Measurements from ENCODE around the gene KCNJ3. TPM values are rescaled to one million over a fixed set of nuclear protein-coding genes. Genes with fewer than 3 reads are reported as not detected.

Gene KCNJ3
- total RNA-seq, 2 experiments from 2014 or later = not detected

DNA sequence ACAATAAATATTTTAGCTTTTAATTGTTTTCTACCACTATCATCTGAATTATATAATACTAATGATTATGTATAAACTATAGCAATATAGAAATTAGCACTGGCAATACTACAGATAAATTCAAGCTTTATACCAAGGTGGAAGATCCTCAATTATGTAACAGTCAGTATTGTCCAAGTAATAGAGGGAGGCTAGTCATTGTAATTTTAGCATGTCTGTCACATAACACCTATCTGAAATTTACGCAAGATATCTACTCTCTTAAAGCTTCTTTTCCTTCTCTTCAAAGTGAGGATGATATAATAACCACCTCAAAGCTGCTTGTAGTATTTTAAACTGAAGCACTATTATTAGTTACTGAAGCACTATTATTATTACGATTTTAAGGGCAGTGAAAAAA lies 12.2 kb downstream of the KCNJ3 start:
- H3K9me3 Mint-ChIP-seq = peaks cover 3% of the 10 kb centered on the region
- no peak overlapping the region for H3K4me3 Mint-ChIP-seq
- no peaks in the 10 kb centered on the region for H3K27me3 Mint-ChIP-seq
- H3K4me1 Mint-ChIP-seq (ENCODE audit: low read depth) = no peaks in the 10 kb centered on the region
- ChIA-PET CTCF (no interaction called here), POLR2A (no interaction called here)
- DNase-seq = no peak
- no peak overlapping the region for H3K27ac Mint-ChIP-seq
- intact Hi-C loops (cut with micrococcal nuclease) = no loop called here
- H3K36me3 Mint-ChIP-seq = no peaks in the 10 kb centered on the region

DNA sequence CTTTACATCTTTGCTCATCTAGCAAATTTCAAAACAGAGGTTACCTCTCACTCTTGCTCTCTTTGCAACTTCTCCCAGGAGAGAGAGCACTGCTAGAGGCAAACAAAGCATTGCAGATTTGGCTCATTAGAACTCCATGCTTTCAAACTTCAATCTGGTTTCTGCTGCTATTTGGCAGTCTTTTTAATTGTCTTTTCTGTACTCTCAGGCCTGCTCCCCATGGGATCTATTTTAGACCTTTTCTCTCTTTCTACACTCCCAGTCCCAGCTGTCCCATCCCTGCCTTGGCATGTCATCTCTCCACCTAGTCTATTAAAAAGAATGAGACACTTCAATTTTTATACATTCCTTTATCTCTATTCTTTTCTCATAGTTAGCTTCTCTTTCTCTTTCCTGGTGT lies 15.2 kb downstream of the KCNJ3 start:
- ChIA-PET CTCF (no interaction called here), POLR2A (no interaction called here)
- H3K27ac Mint-ChIP-seq = no peak overlapping the region
- DNase-seq = no peak
- no peaks in the 10 kb centered on the region for H3K4me1 Mint-ChIP-seq (ENCODE audit: low read depth)
- H3K4me3 Mint-ChIP-seq = no peak overlapping the region
- H3K36me3 Mint-ChIP-seq = no peaks in the 10 kb centered on the region
- peaks cover 3% of the 10 kb centered on the region for H3K9me3 Mint-ChIP-seq
- intact Hi-C loops (cut with micrococcal nuclease) = no loop called here
- H3K27me3 Mint-ChIP-seq = no peaks in the 10 kb centered on the region

GRCh38 chr2:154720651-154721050 lies 22.2 kb downstream of the KCNJ3 start:
- peaks cover 2% of the 10 kb centered on the region for H3K9me3 Mint-ChIP-seq
- DNase-seq = no peak
- intact Hi-C loops (cut with micrococcal nuclease) = no loop called here
- no peaks in the 10 kb centered on the region for H3K4me1 Mint-ChIP-seq (ENCODE audit: low read depth)
- CTCF ChIA-PET = no interaction called here
- no peak overlapping the region for H3K27ac Mint-ChIP-seq
- H3K4me3 Mint-ChIP-seq = no peak overlapping the region
- POLR2A ChIA-PET = no interaction called here
- H3K27me3 Mint-ChIP-seq = no peaks in the 10 kb centered on the region
- H3K36me3 Mint-ChIP-seq = no peaks in the 10 kb centered on the region

- POLR2A ChIA-PET = no interaction called here
- Mint-ChIP-seq H3K27me3 (no peaks in the 10 kb centered on the region), H3K36me3 (no peaks in the 10 kb centered on the region), H3K4me3 (no peak overlapping the region), H3K9me3 (peaks cover 2% of the 10 kb centered on the region), H3K4me1 (ENCODE audit: low read depth) (no peaks in the 10 kb centered on the region), H3K27ac (no peak overlapping the region)
- CTCF ChIA-PET = no interaction called here
- intact Hi-C loops (cut with micrococcal nuclease) = no loop called here
- no peak for DNase-seq
Measured at GRCh38 chr2:154724194-154724797, 25.8 kb downstream of the KCNJ3 start.

GRCh38 chr2:154740361-154740760 lies 41.9 kb downstream of the KCNJ3 start:
- ChIA-PET CTCF (no interaction called here), POLR2A (no interaction called here)
- Mint-ChIP-seq H3K9me3 (peaks cover 7% of the 10 kb centered on the region), H3K4me1 (ENCODE audit: low read depth) (no peaks in the 10 kb centered on the region), H3K36me3 (no peaks in the 10 kb centered on the region), H3K27ac (no peak overlapping the region), H3K27me3 (no peaks in the 10 kb centered on the region), H3K4me3 (no peak overlapping the region)
- DNase-seq = no peak
- intact Hi-C loops (cut with micrococcal nuclease) = no loop called here

GRCh38 chr2:154758871-154759270 lies 60.4 kb downstream of the KCNJ3 start:
- ChIA-PET CTCF (no interaction called here), POLR2A (no interaction called here)
- no peaks in the 10 kb centered on the region for H3K9me3 Mint-ChIP-seq
- no peaks in the 10 kb centered on the region for H3K4me1 Mint-ChIP-seq (ENCODE audit: low read depth)
- no peak overlapping the region for H3K27ac Mint-ChIP-seq
- intact Hi-C loops (cut with micrococcal nuclease) = no loop called here
- H3K36me3 Mint-ChIP-seq = no peaks in the 10 kb centered on the region
- no peak overlapping the region for H3K4me3 Mint-ChIP-seq
- DNase-seq = no peak
- H3K27me3 Mint-ChIP-seq = no peaks in the 10 kb centered on the region

GRCh38 chr2:154762638-154763037 lies 64.1 kb downstream of the KCNJ3 start:
- CTCF ChIA-PET = no interaction called here
- no peak overlapping the region for H3K27ac Mint-ChIP-seq
- H3K27me3 Mint-ChIP-seq = no peaks in the 10 kb centered on the region
- no peaks in the 10 kb centered on the region for H3K9me3 Mint-ChIP-seq
- H3K36me3 Mint-ChIP-seq = no peaks in the 10 kb centered on the region
- POLR2A ChIA-PET = no interaction called here
- H3K4me1 Mint-ChIP-seq (ENCODE audit: low read depth) = no peaks in the 10 kb centered on the region
- DNase-seq = no peak
- no peak overlapping the region for H3K4me3 Mint-ChIP-seq
- intact Hi-C loops (cut with micrococcal nuclease) = no loop called here

GRCh38 chr2:154771664-154772284 lies 73.3 kb downstream of the KCNJ3 start:
- no peaks in the 10 kb centered on the region for H3K36me3 Mint-ChIP-seq
- no peak overlapping the region for H3K4me3 Mint-ChIP-seq
- peaks cover 15% of the 10 kb centered on the region for H3K9me3 Mint-ChIP-seq
- no peak overlapping the region for H3K27ac Mint-ChIP-seq
- H3K27me3 Mint-ChIP-seq = no peaks in the 10 kb centered on the region
- DNase-seq = no peak
- intact Hi-C loops (cut with micrococcal nuclease) = no loop called here
- ChIA-PET CTCF (no interaction called here), POLR2A (no interaction called here)
- no peaks in the 10 kb centered on the region for H3K4me1 Mint-ChIP-seq (ENCODE audit: low read depth)

GRCh38 chr2:154776825-154777224 lies 78.3 kb downstream of the KCNJ3 start:
- intact Hi-C loops (cut with micrococcal nuclease) = no loop called here
- DNase-seq = no peak
- POLR2A ChIA-PET = no interaction called here
- no peak overlapping the region for H3K27ac Mint-ChIP-seq
- H3K4me3 Mint-ChIP-seq = no peak overlapping the region
- no peaks in the 10 kb centered on the region for H3K4me1 Mint-ChIP-seq (ENCODE audit: low read depth)
- no peaks in the 10 kb centered on the region for H3K27me3 Mint-ChIP-seq
- peaks cover 4% of the 10 kb centered on the region for H3K9me3 Mint-ChIP-seq
- CTCF ChIA-PET = no interaction called here
- no peaks in the 10 kb centered on the region for H3K36me3 Mint-ChIP-seq

DNA sequence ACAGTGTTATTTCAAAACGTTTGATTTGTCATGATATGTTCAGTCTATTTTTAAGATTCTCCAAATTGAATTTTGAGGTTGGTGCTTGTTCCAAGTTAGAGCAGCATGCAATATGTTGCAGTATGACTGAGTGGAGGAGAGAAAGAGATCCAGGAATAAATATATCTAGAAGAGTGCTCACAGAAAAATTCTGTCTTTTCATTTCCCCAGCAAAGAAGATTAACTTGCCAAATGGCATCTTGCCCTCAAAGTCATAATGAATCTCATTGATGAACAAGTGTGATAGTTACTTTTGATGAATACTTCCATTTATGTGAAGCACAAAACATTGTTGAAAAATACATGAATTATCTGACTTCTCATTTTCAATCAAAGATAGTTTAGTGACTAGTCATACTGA lies 95.9 kb downstream of the KCNJ3 start:
- CTCF ChIA-PET = no interaction called here

DNA sequence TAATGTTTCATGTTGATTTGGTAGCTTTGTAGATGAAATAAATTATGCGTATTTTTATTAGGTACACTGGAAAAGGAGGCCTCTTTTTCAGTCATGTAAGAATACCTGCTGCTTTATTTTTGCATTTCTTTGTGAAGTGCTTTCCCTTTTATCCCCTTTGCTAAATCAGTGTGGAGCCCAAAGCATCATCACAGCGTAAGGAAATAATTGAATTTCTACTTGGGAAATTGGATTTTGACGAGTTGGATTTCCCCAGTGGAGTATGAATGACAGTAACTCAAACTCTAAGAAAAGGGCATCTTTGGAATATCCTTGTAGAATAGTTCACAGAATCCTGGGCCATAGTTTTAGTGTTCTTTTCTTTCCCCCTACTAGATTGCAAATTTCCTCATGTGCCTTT lies 97.2 kb downstream of the KCNJ3 start:
- no peaks in the 10 kb centered on the region for H3K4me1 Mint-ChIP-seq (ENCODE audit: low read depth)
- no peak for DNase-seq
- H3K4me3 Mint-ChIP-seq = no peak overlapping the region
- intact Hi-C loops (cut with micrococcal nuclease) = no loop called here
- no peaks in the 10 kb centered on the region for H3K27me3 Mint-ChIP-seq
- ChIA-PET CTCF (no interaction called here), POLR2A (no interaction called here)
- peaks cover 2% of the 10 kb centered on the region for H3K9me3 Mint-ChIP-seq
- H3K36me3 Mint-ChIP-seq = no peaks in the 10 kb centered on the region
- no peak overlapping the region for H3K27ac Mint-ChIP-seq

More for the DNA sequence above, 95.9 kb downstream of the KCNJ3 start:
- no peak overlapping the region for H3K27ac Mint-ChIP-seq
- H3K4me1 Mint-ChIP-seq (ENCODE audit: low read depth) = no peaks in the 10 kb centered on the region
- POLR2A ChIA-PET = no interaction called here
- no peaks in the 10 kb centered on the region for H3K36me3 Mint-ChIP-seq
- H3K9me3 Mint-ChIP-seq = no peaks in the 10 kb centered on the region
- intact Hi-C loops (cut with micrococcal nuclease) = no loop called here
- DNase-seq = no peak
- no peak overlapping the region for H3K4me3 Mint-ChIP-seq
- no peaks in the 10 kb centered on the region for H3K27me3 Mint-ChIP-seq

DNA sequence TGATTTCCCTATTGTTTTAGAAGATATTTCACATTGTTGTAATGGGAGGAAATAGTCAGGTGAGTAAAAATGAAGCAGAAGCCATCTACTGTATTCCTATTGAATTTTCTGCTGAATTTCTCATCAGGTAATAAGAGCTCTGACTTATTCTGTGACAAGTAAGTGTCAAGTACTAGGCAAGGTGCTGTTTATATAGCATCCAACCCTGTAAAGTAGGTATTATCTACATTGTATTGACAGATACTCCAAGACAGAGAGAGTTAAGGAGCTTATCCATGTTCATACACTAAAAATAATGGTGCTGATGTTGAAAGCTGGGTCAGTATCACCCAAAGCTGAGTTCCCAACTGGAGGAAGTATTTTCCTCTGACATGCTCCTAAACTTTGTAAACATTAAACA lies 106.0 kb downstream of the KCNJ3 start:
- ChIA-PET CTCF (no interaction called here), POLR2A (no interaction called here)
- intact Hi-C loops (cut with micrococcal nuclease) = no loop called here
- H3K27me3 Mint-ChIP-seq = no peaks in the 10 kb centered on the region
- H3K4me3 Mint-ChIP-seq = no peak overlapping the region
- no peaks in the 10 kb centered on the region for H3K4me1 Mint-ChIP-seq (ENCODE audit: low read depth)
- no peak overlapping the region for H3K27ac Mint-ChIP-seq
- H3K36me3 Mint-ChIP-seq = no peaks in the 10 kb centered on the region
- DNase-seq = no peak
- peaks cover 15% of the 10 kb centered on the region for H3K9me3 Mint-ChIP-seq

GRCh38 chr2:154813636-154814035 lies 115.1 kb downstream of the KCNJ3 start:
- ChIA-PET POLR2A (no interaction called here), CTCF (no interaction called here)
- H3K27ac Mint-ChIP-seq = no peak overlapping the region
- H3K36me3 Mint-ChIP-seq = no peaks in the 10 kb centered on the region
- intact Hi-C loops (cut with micrococcal nuclease) = no loop called here
- no peak overlapping the region for H3K4me3 Mint-ChIP-seq
- H3K9me3 Mint-ChIP-seq = no peaks in the 10 kb centered on the region
- no peak for DNase-seq
- no peaks in the 10 kb centered on the region for H3K4me1 Mint-ChIP-seq (ENCODE audit: low read depth)
- H3K27me3 Mint-ChIP-seq = no peaks in the 10 kb centered on the region

Data from activated CD4-positive, alpha-beta memory T cell treated with anti-CD3 and anti-CD28 coated beads for 36 hours (primary cell).